ENCODE measurements around the gene PDE7B. TPM values are rescaled to one million over a fixed set of nuclear protein-coding genes. Genes with fewer than 3 reads are reported as not detected.
A peak's percentile ranks its signal among the peaks of the same experiment; 100 is the strongest.

The PDE7B gene
- total RNA-seq, 1 donor from 2014 or later: 0.84 TPM

DNA sequence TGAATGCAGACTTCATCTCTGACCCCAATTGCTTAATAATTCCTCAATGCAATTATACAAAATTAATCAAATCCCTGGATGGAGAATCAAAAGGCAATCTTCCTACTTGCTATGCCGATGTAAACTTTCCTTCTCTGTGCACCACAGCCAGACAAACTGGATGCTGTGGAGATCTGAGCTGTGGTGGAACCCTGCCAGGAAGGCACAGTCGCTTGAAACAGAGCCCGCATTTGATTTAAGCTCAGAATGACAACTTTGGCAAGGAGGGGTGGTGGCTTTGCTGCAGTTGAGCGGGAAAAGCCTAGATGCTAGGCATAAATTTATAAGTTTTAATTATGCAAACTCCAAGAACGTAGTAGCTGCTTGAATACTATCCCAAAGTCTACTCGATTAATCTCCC, 207.8 kb downstream of the PDE7B start:
- TF ChIP-seq CTCF (IDR thresholded peaks at IDR 0.05; ENCODE audit: insufficient read depth, low read length, poor library complexity, severe bottlenecking): no peak

GRCh38 chr6:136060052-136060451, 208.6 kb downstream of the PDE7B start:
- no peak overlapping the region for H3K4me3 ChIP-seq (ENCODE audit: low read depth, low read length)
- H3K27me3 ChIP-seq (ENCODE audit: control insufficient read depth, insufficient read depth, low read length): no peaks in the 10 kb centered on the region
- TF ChIP-seq CTCF (IDR thresholded peaks at IDR 0.05; ENCODE audit: insufficient read depth, low read length, poor library complexity, severe bottlenecking): no peak
- no peaks in the 10 kb centered on the region for H3K36me3 ChIP-seq (ENCODE audit: control insufficient read depth, insufficient read depth, low read length)
- DNase-seq (ENCODE audit: low read depth): no peak

More for the DNA sequence above, 207.8 kb downstream of the PDE7B start:
- no peak for DNase-seq (ENCODE audit: low read depth)
- H3K36me3 ChIP-seq (ENCODE audit: control insufficient read depth, insufficient read depth, low read length): no peaks in the 10 kb centered on the region
- no peak overlapping the region for H3K4me3 ChIP-seq (ENCODE audit: low read depth, low read length)
- no peaks in the 10 kb centered on the region for H3K27me3 ChIP-seq (ENCODE audit: control insufficient read depth, insufficient read depth, low read length)

DNA sequence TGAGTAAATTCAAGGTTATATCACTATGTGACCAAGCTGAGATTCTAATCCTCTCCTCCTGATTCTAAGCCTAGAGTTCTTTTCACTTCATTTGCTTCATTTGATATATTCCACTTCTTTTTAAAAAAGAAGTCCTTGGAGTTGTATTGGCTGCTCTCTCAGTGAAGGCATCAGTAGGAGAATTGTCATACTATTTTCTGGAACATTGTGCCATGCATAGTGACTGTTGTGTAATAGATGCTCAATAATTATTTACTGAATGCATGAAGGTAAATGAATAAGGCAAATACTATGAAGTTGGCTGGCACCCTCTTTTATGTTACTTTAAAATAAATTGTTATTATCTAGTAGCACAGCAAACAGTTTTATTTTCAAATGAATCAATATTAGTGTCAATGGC, 209.3 kb downstream of the PDE7B start:
- Histone ChIP-seq H3K36me3 (ENCODE audit: control insufficient read depth, insufficient read depth, low read length) (no peaks in the 10 kb centered on the region), H3K27me3 (ENCODE audit: control insufficient read depth, insufficient read depth, low read length) (no peaks in the 10 kb centered on the region), H3K4me3 (ENCODE audit: low read depth, low read length) (no peak overlapping the region)
- no peak for DNase-seq (ENCODE audit: low read depth)
- no peak for TF ChIP-seq CTCF (IDR thresholded peaks at IDR 0.05; ENCODE audit: insufficient read depth, low read length, poor library complexity, severe bottlenecking)

DNA sequence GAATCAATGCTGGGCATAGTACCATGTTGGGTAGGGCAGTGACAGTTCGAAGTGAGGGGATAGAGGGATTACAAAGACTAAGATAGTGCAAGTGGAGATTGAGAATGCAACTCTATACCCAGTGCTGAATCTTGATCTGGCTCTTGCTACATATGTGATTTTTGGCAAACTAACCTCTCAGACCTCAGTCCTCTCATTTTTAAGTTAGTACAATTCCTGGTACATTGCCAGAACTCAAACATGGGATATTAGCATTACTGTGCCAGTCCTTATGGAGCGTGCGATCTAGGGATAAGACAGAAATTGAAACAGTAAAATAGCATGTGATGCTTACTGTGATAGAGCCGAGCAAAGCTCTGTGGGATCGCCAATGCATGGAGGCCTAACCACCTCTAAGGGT, 210.2 kb downstream of the PDE7B start:
- Histone ChIP-seq H3K36me3 (ENCODE audit: control insufficient read depth, insufficient read depth, low read length) (no peaks in the 10 kb centered on the region), H3K27me3 (ENCODE audit: control insufficient read depth, insufficient read depth, low read length) (no peaks in the 10 kb centered on the region), H3K4me3 (ENCODE audit: low read depth, low read length) (no peak overlapping the region)
- no peak for TF ChIP-seq CTCF (IDR thresholded peaks at IDR 0.05; ENCODE audit: insufficient read depth, low read length, poor library complexity, severe bottlenecking)
- no peak for DNase-seq (ENCODE audit: low read depth)

DNA sequence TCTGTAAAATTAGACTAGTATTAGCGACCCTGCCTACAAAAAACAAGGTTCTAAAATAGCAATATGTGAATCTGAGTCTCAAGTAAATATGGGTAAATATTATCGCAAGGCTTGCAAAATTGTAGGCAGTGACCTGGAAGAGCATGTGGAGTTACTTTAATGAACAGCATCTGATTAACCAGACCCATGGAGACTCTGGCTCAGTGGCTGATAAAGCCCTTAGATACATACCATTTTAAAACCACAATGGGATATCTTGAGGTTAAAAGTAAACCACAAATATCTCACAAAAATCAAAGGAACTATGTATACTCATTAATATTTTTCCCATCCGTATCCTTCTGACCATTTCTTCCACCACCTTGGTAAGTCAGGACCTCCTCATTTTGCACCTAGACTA, 211.6 kb downstream of the PDE7B start:
- no peaks in the 10 kb centered on the region for H3K27me3 ChIP-seq (ENCODE audit: control insufficient read depth, insufficient read depth, low read length)
- no peak for TF ChIP-seq CTCF (IDR thresholded peaks at IDR 0.05; ENCODE audit: insufficient read depth, low read length, poor library complexity, severe bottlenecking)
- no peak overlapping the region for H3K4me3 ChIP-seq (ENCODE audit: low read depth, low read length)
- DNase-seq (ENCODE audit: low read depth): no peak
- no peaks in the 10 kb centered on the region for H3K36me3 ChIP-seq (ENCODE audit: control insufficient read depth, insufficient read depth, low read length)

GRCh38 chr6:136066005-136066404, 214.5 kb downstream of the PDE7B start:
- Histone ChIP-seq H3K27me3 (ENCODE audit: control insufficient read depth, insufficient read depth, low read length) (no peaks in the 10 kb centered on the region), H3K36me3 (ENCODE audit: control insufficient read depth, insufficient read depth, low read length) (no peaks in the 10 kb centered on the region), H3K4me3 (ENCODE audit: low read depth, low read length) (no peak overlapping the region)
- no peak for TF ChIP-seq CTCF (IDR thresholded peaks at IDR 0.05; ENCODE audit: insufficient read depth, low read length, poor library complexity, severe bottlenecking)
- DNase-seq (ENCODE audit: low read depth): peak; percentile 48

Measured in kidney epithelial cell (primary cell).